Skeletal muscle cell (primary cell): ENCODE data around the gene APBA2.

Source experiments
- DNase-seq: peaks from one replicate; pipeline ENCODE4 v3.0.0-alpha.2; 2010; ENCODE audit warnings: low read depth
- H3K4me3 ChIP-seq: 2 replicates; pipeline ENCODE4 v1.5.1; 2011; ENCODE audit warnings: low read depth, mild to moderate bottlenecking, control low read depth, low read length, moderate library complexity

APBA2 gene

DNA sequence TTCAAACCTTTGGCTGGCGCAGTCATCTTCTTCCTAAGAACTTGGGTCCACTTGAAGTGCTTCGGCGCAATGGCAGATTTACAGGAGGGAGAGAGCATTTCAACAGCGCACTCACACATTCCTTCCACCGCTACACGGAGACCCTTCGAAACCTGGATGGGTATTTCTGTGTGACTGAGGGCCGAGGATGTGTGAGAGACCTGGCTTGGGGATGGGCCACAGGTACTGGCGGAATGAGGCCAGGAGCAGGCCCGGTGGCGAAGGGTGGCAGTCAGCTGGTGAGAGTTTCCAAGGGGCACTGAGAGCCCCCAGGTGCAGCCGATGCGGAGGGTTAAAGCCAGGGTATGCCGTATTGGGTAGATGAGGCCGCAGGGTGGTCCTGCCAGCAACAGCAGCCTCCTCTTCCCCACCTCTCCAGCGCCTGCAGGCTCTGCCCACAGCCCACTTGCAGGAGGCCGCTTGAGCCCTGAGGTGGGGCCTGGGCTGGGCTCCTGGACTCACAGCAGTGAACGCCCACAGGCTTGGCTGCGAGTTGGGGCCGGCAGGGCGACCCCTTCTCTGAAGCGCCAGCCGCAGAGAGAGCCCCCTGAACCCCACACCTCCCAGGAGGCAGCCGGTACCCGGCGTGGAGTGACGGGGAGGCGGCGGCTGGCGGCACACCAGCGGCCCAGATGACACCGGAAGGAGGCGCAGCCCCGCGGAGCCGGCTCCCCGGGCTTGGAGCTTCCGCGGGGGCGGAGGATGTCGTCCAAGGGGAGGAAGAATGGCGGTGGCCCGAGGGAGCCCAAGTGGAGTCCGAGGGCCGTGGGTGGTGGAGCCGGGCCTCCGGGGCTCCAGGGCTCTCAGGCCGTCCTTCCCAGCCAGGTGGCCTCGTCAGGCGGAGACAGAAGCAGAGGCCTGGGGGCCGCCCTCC is 217.4 kb downstream of the APBA2 start:
- DNase-seq: no peak
- H3K4me3 ChIP-seq: peak overlapping the region; percentile 39

DNA sequence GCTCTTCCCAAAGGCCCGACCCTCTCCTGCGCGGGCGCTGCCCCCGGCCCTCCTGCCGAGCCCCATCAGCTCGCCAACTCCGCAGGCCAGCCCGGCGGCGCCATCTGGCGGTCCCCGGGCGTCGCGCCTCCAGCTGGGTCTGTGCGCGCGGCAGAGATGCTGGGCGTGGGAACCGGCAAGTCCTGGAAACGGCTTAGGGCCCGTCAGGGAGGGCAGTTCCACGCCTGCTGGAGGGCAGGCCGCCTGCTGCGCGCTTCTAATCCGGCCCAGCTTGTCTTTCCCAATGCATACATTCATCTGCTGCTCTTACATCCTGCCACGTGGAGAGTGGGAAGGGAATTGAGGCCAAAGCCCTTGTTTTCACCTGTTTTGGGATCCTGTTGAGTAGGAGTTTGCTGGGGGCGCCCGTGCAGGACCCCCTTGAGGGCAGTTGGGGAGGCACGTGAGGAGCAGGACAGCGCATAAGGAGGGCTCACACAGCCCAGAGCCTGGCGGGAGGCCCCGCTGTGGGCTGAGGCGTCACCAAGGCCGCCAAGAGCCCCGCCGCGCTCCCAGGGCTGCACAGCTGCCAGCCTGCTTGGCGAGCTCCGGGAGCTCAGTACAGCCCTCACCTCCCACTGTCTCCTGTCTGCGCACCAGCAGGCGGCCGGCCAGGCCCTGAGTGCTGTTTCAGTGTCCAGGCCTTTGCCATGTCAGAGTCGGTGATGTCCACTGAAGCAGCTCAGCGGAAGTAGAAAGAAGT is 218.2 kb downstream of the APBA2 start:
- H3K4me3 ChIP-seq: peak overlapping the region; percentile 39
- DNase-seq: peak; percentile 57

DNA sequence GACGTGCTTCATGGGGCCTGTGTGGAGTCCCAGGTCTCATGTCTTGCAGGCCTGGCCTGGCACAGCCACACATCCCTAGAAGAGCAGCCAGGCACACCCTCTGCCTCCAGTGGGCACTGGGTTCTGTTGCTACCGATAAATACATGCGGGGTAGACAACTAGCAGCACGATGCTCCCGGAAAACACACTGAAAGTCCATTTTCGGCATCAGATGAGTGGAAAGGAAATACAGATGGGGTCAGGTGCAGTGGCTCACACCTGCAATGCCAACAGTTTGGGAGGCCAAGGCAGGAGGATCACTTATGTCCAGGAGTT is 218.7 kb downstream of the APBA2 start:
- H3K4me3 ChIP-seq: no peak overlapping the region
- DNase-seq: no peak

DNA sequence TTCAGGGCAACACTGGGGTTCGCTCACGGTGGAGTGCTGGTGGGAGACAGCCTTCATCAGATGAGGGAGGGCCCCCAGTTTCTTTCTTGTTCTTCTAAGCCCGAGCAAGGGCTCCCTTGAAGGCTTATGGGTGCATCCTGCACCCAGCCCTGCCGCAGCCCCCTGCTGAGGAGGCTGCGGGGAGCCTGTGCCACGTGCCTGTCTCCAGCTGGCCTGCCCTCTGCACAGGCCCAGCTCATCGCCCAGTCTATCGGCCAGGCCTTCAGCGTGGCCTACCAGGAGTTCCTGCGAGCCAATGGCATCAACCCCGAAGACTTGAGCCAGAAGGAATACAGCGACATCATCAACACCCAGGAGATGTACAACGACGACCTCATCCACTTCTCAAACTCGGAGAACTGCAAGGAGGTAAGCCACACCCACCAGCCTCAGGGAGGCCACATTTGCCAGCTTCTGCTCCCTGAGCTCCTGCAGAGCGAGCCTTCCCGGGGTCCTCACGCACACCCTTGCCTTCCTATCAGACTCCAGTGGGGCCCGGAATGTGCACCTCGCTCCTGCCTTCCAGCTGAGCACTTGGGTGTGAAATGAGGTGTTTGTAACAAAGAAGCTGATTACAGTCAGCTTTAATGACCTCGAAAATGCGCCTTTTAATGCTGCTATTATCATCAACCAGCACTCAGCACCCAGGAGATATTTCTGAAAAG is 219.5 kb downstream of the APBA2 start:
- no peak for DNase-seq
- H3K4me3 ChIP-seq: no peak overlapping the region

GRCh38 chr15:29106116-29106515 is 220.3 kb downstream of the APBA2 start:
- H3K4me3 ChIP-seq: no peak overlapping the region
- no peak for DNase-seq

GRCh38 chr15:29106551-29107290 is 220.9 kb downstream of the APBA2 start:
- H3K4me3 ChIP-seq: no peak overlapping the region
- DNase-seq: no peak

GRCh38 chr15:29107291-29107890 is 221.6 kb downstream of the APBA2 start:
- no peak overlapping the region for H3K4me3 ChIP-seq
- DNase-seq: no peak

- DNase-seq: no peak
- no peak overlapping the region for H3K4me3 ChIP-seq
Measured at GRCh38 chr15:29107971-29108645, 222.3 kb downstream of the APBA2 start.

DNA sequence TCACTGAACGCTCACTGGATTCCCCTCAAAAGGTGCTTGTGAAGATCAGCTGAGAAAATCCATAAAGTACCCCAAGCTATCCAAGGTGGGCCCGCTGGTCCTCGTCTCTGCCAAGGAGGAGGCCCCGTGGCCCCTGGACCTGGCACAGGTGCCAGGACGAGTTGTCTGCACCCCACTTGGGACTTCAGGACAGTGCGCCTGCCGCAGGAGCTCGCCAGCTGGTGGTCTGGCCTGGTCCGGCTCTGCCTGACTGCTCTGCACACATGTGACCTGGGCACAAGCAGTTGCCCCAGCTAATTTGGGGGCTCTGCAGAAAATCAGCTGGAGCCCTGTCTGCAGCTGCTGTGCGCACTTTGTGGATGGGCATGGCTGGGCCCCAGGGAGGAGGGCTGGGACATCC is 224.0 kb downstream of the APBA2 start:
- DNase-seq: no peak
- H3K4me3 ChIP-seq: no peak overlapping the region

- no peak for DNase-seq
- no peak overlapping the region for H3K4me3 ChIP-seq
Measured at GRCh38 chr15:29110176-29110575, 224.4 kb downstream of the APBA2 start.

DNA sequence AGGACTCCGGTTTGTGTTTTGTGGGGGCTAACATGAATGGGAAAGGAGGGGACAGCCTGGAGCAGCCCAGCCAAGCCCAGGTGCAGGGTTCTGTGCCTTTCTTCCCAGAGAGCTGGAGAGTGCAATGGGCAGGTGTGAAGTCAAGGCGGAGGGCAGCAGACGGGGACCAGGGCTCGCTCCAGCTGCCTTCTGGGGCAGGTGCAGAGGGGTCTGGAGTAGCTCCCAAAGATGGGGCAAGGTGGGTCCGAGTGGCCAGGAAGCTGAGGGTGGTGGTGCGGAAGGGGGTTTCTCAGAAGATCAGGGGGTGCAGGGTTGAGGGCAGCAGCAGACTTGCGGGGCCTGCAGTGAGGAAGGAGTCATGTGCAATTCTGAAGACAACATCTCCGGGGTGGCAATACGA is 225.0 kb downstream of the APBA2 start:
- DNase-seq: no peak
- no peak overlapping the region for H3K4me3 ChIP-seq

- no peak for DNase-seq
Measured at GRCh38 chr15:29111705-29112281, 226.0 kb downstream of the APBA2 start.

GRCh38 chr15:29113336-29114220 is 227.8 kb downstream of the APBA2 start:
- no peak for DNase-seq
- no peak overlapping the region for H3K4me3 ChIP-seq

More at GRCh38 chr15:29111705-29112281, 226.0 kb downstream of the APBA2 start:
- no peak overlapping the region for H3K4me3 ChIP-seq

- no peak overlapping the region for H3K4me3 ChIP-seq
- no peak for DNase-seq
Measured at GRCh38 chr15:29114221-29115092, 228.7 kb downstream of the APBA2 start.

DNA sequence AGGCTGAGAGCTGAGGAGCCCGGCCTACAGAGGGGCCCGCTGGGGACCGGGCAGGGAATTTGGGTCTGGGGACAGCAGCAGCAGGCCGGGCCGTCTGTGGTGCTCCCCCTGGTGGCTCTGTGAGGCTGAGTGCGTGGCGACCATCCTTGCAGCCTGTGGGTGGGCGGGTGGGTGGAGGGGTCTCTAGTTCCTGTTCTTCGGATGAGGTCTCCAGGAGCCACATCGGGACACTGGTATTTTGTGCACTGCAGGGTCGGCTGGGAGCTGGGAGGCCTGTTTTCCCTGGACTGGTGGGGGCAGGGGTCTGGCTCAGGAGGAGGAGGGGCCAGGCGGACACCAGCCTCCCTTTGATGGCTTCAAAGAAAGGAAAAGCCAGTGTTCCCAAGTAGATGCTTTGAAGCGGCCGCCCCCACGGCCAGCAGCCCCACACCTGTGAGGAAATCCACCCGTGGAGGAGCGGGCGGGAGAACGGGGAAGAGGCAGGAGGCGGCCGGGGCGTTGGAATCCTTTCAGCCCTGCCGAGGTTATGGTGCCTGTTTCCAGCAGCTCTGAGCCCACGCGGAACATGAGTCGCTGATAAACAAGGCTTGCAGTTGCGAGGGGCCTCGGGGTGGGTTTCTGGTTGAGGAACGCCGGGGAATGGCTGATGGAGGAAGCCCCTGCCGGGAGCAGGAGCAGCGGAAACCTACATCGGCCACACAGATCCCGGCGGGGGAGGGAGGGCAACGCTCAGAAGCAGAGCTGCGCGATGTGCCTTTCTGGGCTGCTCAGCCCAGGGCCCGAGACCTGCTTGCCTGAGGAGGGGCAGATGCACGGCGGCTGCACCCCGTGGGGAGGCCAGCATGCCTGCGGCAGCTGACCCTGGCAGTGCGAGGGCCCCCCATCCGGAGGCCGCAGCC is 229.6 kb downstream of the APBA2 start:
- DNase-seq: no peak
- H3K4me3 ChIP-seq: peak overlapping the region; percentile 42
